AG04449 (cell line): ENCODE data around the gene PRDM11.

Experiments used
- CTCF ChIA-PET: fragments of 350-600 bp; formaldehyde crosslinking; extraction: SDS; loops from one replicate; lab custom pipeline; 2021; ENCODE audit warnings: antibody characterized with exemption; lab: Yijun Ruan, JAX
- POLR2A ChIA-PET: fragments of 400-600, 350-600 bp; formaldehyde crosslinking; extraction: SDS; loops from one replicate; lab custom pipeline; 2020; ENCODE audit warnings: antibody characterized with exemption, inconsistent platforms; lab: Yijun Ruan, JAX
- DNase-seq: peaks from one replicate; pipeline ENCODE4 v3.0.0-alpha.2; 2010; ENCODE audit warnings: low read depth, low spot score
- H3K4me3 ChIP-seq: 2 replicates; pipeline ENCODE4 v1.5.1; 2011; ENCODE audit warnings: low read depth, mild to moderate bottlenecking, control low read depth, low read length
- TF ChIP-seq, protein P1 (sequence below): IDR thresholded peaks from one replicate; pipeline ENCODE4 v1.5.1; 2011; ENCODE audit warnings: mild to moderate bottlenecking, moderate library complexity, low read length, control low read depth, inconsistent platforms; ENCODE audit not compliant: insufficient read depth; ENCODE audit errors: missing control alignments

The PRDM11 gene

GRCh38 chr11:45223496-45223895 lies 77.1 kb downstream of the PRDM11 start:
- TF ChIP-seq, protein P1, sequence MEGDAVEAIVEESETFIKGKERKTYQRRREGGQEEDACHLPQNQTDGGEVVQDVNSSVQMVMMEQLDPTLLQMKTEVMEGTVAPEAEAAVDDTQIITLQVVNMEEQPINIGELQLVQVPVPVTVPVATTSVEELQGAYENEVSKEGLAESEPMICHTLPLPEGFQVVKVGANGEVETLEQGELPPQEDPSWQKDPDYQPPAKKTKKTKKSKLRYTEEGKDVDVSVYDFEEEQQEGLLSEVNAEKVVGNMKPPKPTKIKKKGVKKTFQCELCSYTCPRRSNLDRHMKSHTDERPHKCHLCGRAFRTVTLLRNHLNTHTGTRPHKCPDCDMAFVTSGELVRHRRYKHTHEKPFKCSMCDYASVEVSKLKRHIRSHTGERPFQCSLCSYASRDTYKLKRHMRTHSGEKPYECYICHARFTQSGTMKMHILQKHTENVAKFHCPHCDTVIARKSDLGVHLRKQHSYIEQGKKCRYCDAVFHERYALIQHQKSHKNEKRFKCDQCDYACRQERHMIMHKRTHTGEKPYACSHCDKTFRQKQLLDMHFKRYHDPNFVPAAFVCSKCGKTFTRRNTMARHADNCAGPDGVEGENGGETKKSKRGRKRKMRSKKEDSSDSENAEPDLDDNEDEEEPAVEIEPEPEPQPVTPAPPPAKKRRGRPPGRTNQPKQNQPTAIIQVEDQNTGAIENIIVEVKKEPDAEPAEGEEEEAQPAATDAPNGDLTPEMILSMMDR, result no peak
- H3K4me3 ChIP-seq, result no peak overlapping the region
- ChIA-PET CTCF (interaction anchor here (2.0 kb wide), 1 partner anchor 10 kb away, joined by 9 read pairs; no protein-coding TSS in a partner anchor), POLR2A (no interaction called here)
- DNase-seq, result no peak

GRCh38 chr11:45224766-45225165 lies 78.3 kb downstream of the PRDM11 start:
- TF ChIP-seq, protein P1, result no peak
- no peak for DNase-seq
- H3K4me3 ChIP-seq, result no peak overlapping the region
- ChIA-PET POLR2A (no interaction called here), CTCF (interaction anchor here (0.6 to 2.0 kb wide), 3 partner anchors 9 to 11 kb away, joined by 3 to 9 read pairs (median 3); no protein-coding TSS in a partner anchor)

DNA sequence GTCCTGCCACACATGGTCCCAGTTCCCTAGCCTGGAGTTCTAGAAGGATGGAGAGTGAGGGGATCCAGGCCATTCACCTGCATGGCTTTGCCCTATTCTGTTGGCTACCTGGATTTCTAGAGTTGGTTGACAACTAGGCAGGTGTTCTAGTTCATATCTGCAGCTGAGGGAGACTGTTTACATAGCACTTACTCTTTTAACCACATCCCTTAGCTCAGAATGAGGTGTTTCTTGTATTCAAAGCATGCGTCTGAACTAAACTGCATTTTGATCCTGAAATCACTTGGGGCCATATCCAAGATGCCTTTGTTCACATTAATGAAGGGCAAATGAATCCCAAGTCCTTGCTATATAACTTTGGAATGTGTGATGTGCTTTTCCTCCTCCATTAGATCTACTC lies 78.8 kb downstream of the PRDM11 start:
- POLR2A ChIA-PET, result no interaction called here
- no peak overlapping the region for H3K4me3 ChIP-seq
- TF ChIP-seq, protein P1, result no peak
- no peak for DNase-seq
- CTCF ChIA-PET, result interaction anchor here (1.1 kb wide), 1 partner anchor 8 kb away, joined by 3 read pairs; no protein-coding TSS in a partner anchor

GRCh38 chr11:45225961-45226871 lies 79.8 kb downstream of the PRDM11 start:
- no peak overlapping the region for H3K4me3 ChIP-seq
- DNase-seq, result no peak
- ChIA-PET CTCF (no interaction called here), POLR2A (no interaction called here)
- TF ChIP-seq, protein P1, result no peak

GRCh38 chr11:45226901-45227300 lies 80.5 kb downstream of the PRDM11 start:
- TF ChIP-seq, protein P1, result no peak
- no peak for DNase-seq
- ChIA-PET POLR2A (no interaction called here), CTCF (no interaction called here)
- no peak overlapping the region for H3K4me3 ChIP-seq

DNA sequence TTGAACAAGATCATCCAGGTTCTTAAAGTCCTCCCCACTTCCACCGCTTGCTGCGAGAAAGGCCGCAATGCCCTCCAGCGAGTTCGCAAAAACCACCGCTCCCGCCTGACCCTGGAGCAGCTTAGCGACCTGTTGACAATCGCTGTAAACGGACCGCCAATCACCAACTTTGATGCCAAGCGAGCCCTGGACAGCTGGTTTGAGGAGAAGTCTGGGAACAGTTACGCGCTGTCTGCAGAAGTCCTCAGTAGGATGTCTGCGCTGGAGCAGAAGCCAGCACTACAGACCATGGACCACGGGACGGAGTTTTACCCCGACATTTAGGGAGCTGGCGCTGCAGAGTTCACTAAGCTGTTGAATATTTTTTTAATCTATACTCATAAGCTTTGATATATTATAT lies 81.4 kb downstream of the PRDM11 start:
- POLR2A ChIA-PET, result no interaction called here

More for the DNA sequence above, 81.4 kb downstream of the PRDM11 start:
- H3K4me3 ChIP-seq, result no peak overlapping the region
- CTCF ChIA-PET, result interaction anchor here (0.7 to 1.8 kb wide), 4 partner anchors 10 to 118 kb away, joined by 3 to 8 read pairs (median 3); no protein-coding TSS in a partner anchor
- DNase-seq, result no peak
- TF ChIP-seq, protein P1, result no peak
